Measurements from ENCODE around the gene ENTREP1. TPM values are rescaled to one million over a fixed set of nuclear protein-coding genes. Genes with fewer than 3 reads are reported as not detected.

Gene ENTREP1
- total RNA-seq, 1 experiment from 2014 or later, result 0.35 TPM

GRCh38 chr9:69430206-69430605, 105.2 kb downstream of the ENTREP1 start:
- Histone ChIP-seq H3K4me3 (no peak overlapping the region), H3K9me3 (ENCODE audit: insufficient read depth, low read depth) (no peaks in the 10 kb centered on the region), H3K4me2 (no peak overlapping the region), H3K79me2 (ENCODE audit: low read depth) (no peaks in the 10 kb centered on the region), H3K27ac (no peak overlapping the region), H3K4me1 (replicated peaks; ENCODE audit: insufficient read depth) (no peaks in the 10 kb centered on the region), H3K9me2 (ENCODE audit: insufficient read depth) (no peaks in the 10 kb centered on the region), H4K20me1 (ENCODE audit: insufficient read depth) (no peaks in the 10 kb centered on the region), H3K27me3 (ENCODE audit: insufficient read depth, low read depth) (no peaks in the 10 kb centered on the region), H3K36me3 (ENCODE audit: low read depth) (no peaks in the 10 kb centered on the region), H3F3A (ENCODE audit: insufficient read depth, low read depth) (no peaks in the 10 kb centered on the region), H2AFZ (no peak overlapping the region)
- BruUV-seq (replicated peaks), result no TSS peak
- no peak for DNase-seq
- no peak for TF ChIP-seq EZH2 (IDR thresholded peaks at IDR 0.05; ENCODE audit: low read depth)
- no peak for TF ChIP-seq CTCF (conservative IDR thresholded peaks at IDR 0.05)
- intact Hi-C loops (cut with micrococcal nuclease; ENCODE audit: unreplicated experiment), result no loop called here
- CTCF ChIA-PET, result no interaction called here
- POLR2A ChIA-PET (ENCODE audit: unreplicated experiment), result no interaction called here

GRCh38 chr9:69431203-69431602, 106.2 kb downstream of the ENTREP1 start:
- no peak overlapping the region for H3K27ac ChIP-seq
- no peaks in the 10 kb centered on the region for H3K36me3 ChIP-seq (ENCODE audit: low read depth)
- CTCF ChIA-PET, result no interaction called here
- POLR2A ChIA-PET (ENCODE audit: unreplicated experiment), result no interaction called here
- BruUV-seq (replicated peaks), result no TSS peak
- no peak overlapping the region for H3K4me3 ChIP-seq
- no peaks in the 10 kb centered on the region for H3K4me1 ChIP-seq (replicated peaks; ENCODE audit: insufficient read depth)
- H3K27me3 ChIP-seq (ENCODE audit: insufficient read depth, low read depth), result no peaks in the 10 kb centered on the region
- H3K79me2 ChIP-seq (ENCODE audit: low read depth), result no peaks in the 10 kb centered on the region
- no peaks in the 10 kb centered on the region for H4K20me1 ChIP-seq (ENCODE audit: insufficient read depth)
- intact Hi-C loops (cut with micrococcal nuclease; ENCODE audit: unreplicated experiment), result no loop called here
- H2AFZ ChIP-seq, result no peak overlapping the region
- no peaks in the 10 kb centered on the region for H3K9me2 ChIP-seq (ENCODE audit: insufficient read depth)
- no peak for TF ChIP-seq CTCF (conservative IDR thresholded peaks at IDR 0.05)
- TF ChIP-seq EZH2 (IDR thresholded peaks at IDR 0.05; ENCODE audit: low read depth), result no peak
- DNase-seq, result no peak
- no peaks in the 10 kb centered on the region for H3K9me3 ChIP-seq (ENCODE audit: insufficient read depth, low read depth)
- no peaks in the 10 kb centered on the region for H3F3A ChIP-seq (ENCODE audit: insufficient read depth, low read depth)
- H3K4me2 ChIP-seq, result no peak overlapping the region

GRCh38 chr9:69431777-69432176, 106.8 kb downstream of the ENTREP1 start:
- ChIA-PET POLR2A (ENCODE audit: unreplicated experiment) (no interaction called here), CTCF (no interaction called here)
- H2AFZ ChIP-seq, result no peak overlapping the region
- no peaks in the 10 kb centered on the region for H3K27me3 ChIP-seq (ENCODE audit: insufficient read depth, low read depth)
- no peaks in the 10 kb centered on the region for H3K36me3 ChIP-seq (ENCODE audit: low read depth)
- H3K27ac ChIP-seq, result no peak overlapping the region
- intact Hi-C loops (cut with micrococcal nuclease; ENCODE audit: unreplicated experiment), result no loop called here
- no peaks in the 10 kb centered on the region for H3F3A ChIP-seq (ENCODE audit: insufficient read depth, low read depth)
- no peaks in the 10 kb centered on the region for H3K4me1 ChIP-seq (replicated peaks; ENCODE audit: insufficient read depth)
- no peaks in the 10 kb centered on the region for H3K9me3 ChIP-seq (ENCODE audit: insufficient read depth, low read depth)
- no peaks in the 10 kb centered on the region for H4K20me1 ChIP-seq (ENCODE audit: insufficient read depth)
- TF ChIP-seq EZH2 (IDR thresholded peaks at IDR 0.05; ENCODE audit: low read depth), result no peak
- TF ChIP-seq CTCF (conservative IDR thresholded peaks at IDR 0.05), result no peak
- H3K4me3 ChIP-seq, result no peak overlapping the region
- H3K9me2 ChIP-seq (ENCODE audit: insufficient read depth), result no peaks in the 10 kb centered on the region
- no peak overlapping the region for H3K4me2 ChIP-seq
- no peak for DNase-seq
- BruUV-seq (replicated peaks), result no TSS peak
- no peaks in the 10 kb centered on the region for H3K79me2 ChIP-seq (ENCODE audit: low read depth)
